A673 (cell line): ENCODE measurements around the gene GSX2. TPM values are rescaled to one million over a fixed set of nuclear protein-coding genes. Genes with fewer than 3 reads are reported as not detected.

Experiments
- BruUV-seq: library from RNA; stranded (reverse); fragments of 400-500 nt; replicated peaks from 2 replicates; lab custom pipeline; 2021; lab: Mats Ljungman, UMichigan
- CTCF ChIA-PET: fragments of 300-600 bp; sonication (Branson Sonifier 250); formaldehyde crosslinking; loops from one replicate; lab custom pipeline; 2022; ENCODE audit warnings: antibody characterized with exemption; lab: Charles Lee
- POLR2A ChIA-PET: fragments of 300-600 bp; sonication (Branson Sonifier 250); formaldehyde crosslinking; loops from one replicate; lab custom pipeline; 2022; ENCODE audit warnings: antibody characterized with exemption; ENCODE audit not compliant: low non-redundant PET; lab: Charles Lee
- DNase-seq: peaks from one replicate; pipeline ENCODE4 v3.0.0-alpha.2; 2015; ENCODE audit warnings: low spot score
- H3K27ac ChIP-seq: fragments of 200-600 bp; sonication (generic); 2 replicates; pipeline ENCODE4 v1.5.1; 2016; ENCODE audit warnings: mixed run types, low read depth, mild to moderate bottlenecking, mixed read lengths, antibody characterized with exemption, low read length; ENCODE audit not compliant: poor library complexity, severe bottlenecking
- H3K27me3 ChIP-seq: fragments of 200-600 bp; sonication (generic); replicated peaks from 2 replicates; pipeline ENCODE4 v1.6.1; 2017; ENCODE audit warnings: mixed run types, low read depth, mild to moderate bottlenecking, mixed read lengths, antibody characterized with exemption, low read length; ENCODE audit not compliant: insufficient read depth, poor library complexity
- H3K36me3 ChIP-seq: fragments of 200-600 bp; sonication (generic); 2 replicates; pipeline ENCODE4 v1.6.1; 2016; ENCODE audit warnings: mixed run types, mild to moderate bottlenecking, mixed read lengths, antibody characterized with exemption, low read length; ENCODE audit not compliant: insufficient read depth, poor library complexity, severe bottlenecking
- H3K4me1 ChIP-seq: fragments of 200-600 bp; sonication (generic); 2 replicates; pipeline ENCODE4 v1.6.1; 2017; ENCODE audit warnings: mixed run types, mild to moderate bottlenecking, mixed read lengths, antibody characterized with exemption, low read length; ENCODE audit not compliant: insufficient read depth, poor library complexity, severe bottlenecking
- H3K4me3 ChIP-seq: fragments of 200-600 bp; sonication (generic); 2 replicates; pipeline ENCODE4 v1.5.1; 2016; ENCODE audit warnings: low read depth, mixed run types, mild to moderate bottlenecking, mixed read lengths, low read length; ENCODE audit not compliant: poor library complexity, severe bottlenecking
- H3K9me3 ChIP-seq: fragments of 200-600 bp; sonication (generic); 2 replicates; pipeline ENCODE4 v1.6.1; 2016; ENCODE audit warnings: mixed run types, low read depth, mild to moderate bottlenecking, mixed read lengths, antibody characterized with exemption, low read length; ENCODE audit not compliant: poor library complexity, severe bottlenecking
- CTCF ChIP-seq: fragments of 300-800, 200-600 bp; sonication (generic); conservative IDR thresholded peaks from 2 replicates; pipeline ENCODE4 v1.5.1; 2017; ENCODE audit warnings: low read depth, mild to moderate bottlenecking, antibody characterized with exemption, low read length, moderate library complexity, mixed read lengths
- EZH2 ChIP-seq: fragments of 200-600 bp; sonication (generic); IDR thresholded peaks from 2 replicates; pipeline ENCODE4 v1.6.1; 2017; ENCODE audit warnings: borderline replicate concordance, low read depth, mild to moderate bottlenecking, mixed read lengths, antibody characterized with exemption, low read length; ENCODE audit not compliant: poor library complexity, severe bottlenecking
- intact Hi-C: fragments of 100-400 bp; cut with micrococcal nuclease; formaldehyde crosslinking; loops from one replicate; pipeline ENCODE4 v1.10.0; 2022; ENCODE audit not compliant: unreplicated experiment
- total RNA-seq: library from RNA; stranded (reverse); gene quantifications from 2 replicates; pipeline ENCODE4 v1.2.3, GENCODE V29; 2021

GSX2 gene
- total RNA-seq, 1 experiment from 2014 or later, result not detected

DNA sequence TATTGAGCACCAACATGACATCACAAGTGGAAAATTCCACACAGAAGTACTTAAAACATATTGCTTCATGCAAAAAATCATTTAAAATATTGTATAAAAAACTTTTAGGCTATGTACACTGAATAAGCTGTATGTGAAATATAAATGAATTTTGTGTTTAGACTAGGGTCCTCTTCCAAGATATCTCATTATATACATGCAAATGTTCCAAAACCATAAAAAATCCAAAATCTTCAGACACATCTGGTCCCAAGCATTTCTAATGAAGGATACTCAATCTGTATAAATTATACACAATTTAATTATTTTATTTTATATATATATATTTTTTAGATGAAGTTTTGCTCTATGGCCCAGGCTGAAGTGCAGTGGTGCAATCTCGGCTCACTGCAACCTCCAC is 10.1 kb upstream of the GSX2 start:
- TF ChIP-seq EZH2 (no peak), CTCF (no peak)
- BruUV-seq, result no TSS peak
- CTCF ChIA-PET, result no interaction called here

GRCh38 chr4:54090404-54090803 is 9.6 kb upstream of the GSX2 start:
- DNase-seq, result no peak
- no TSS peak for BruUV-seq
- H3K9me3 ChIP-seq, result no peaks in the 10 kb centered on the region
- intact Hi-C loops, result no loop called here
- peaks cover 27% of the 10 kb centered on the region for H3K27me3 ChIP-seq
- no peak overlapping the region for H3K27ac ChIP-seq
- CTCF ChIA-PET, result no interaction called here
- TF ChIP-seq EZH2 (no peak), CTCF (no peak)
- POLR2A ChIA-PET, result no interaction called here
- H3K4me3 ChIP-seq, result no peak overlapping the region
- H3K4me1 ChIP-seq, result no peaks in the 10 kb centered on the region
- no peaks in the 10 kb centered on the region for H3K36me3 ChIP-seq

More for the DNA sequence above, 10.1 kb upstream of the GSX2 start:
- intact Hi-C loops, result no loop called here
- DNase-seq, result no peak
- H3K27ac ChIP-seq, result no peak overlapping the region
- no peak overlapping the region for H3K4me3 ChIP-seq
- H3K4me1 ChIP-seq, result no peaks in the 10 kb centered on the region
- no peaks in the 10 kb centered on the region for H3K36me3 ChIP-seq
- H3K27me3 ChIP-seq, result peaks cover 22% of the 10 kb centered on the region
- POLR2A ChIA-PET, result no interaction called here
- no peaks in the 10 kb centered on the region for H3K9me3 ChIP-seq

DNA sequence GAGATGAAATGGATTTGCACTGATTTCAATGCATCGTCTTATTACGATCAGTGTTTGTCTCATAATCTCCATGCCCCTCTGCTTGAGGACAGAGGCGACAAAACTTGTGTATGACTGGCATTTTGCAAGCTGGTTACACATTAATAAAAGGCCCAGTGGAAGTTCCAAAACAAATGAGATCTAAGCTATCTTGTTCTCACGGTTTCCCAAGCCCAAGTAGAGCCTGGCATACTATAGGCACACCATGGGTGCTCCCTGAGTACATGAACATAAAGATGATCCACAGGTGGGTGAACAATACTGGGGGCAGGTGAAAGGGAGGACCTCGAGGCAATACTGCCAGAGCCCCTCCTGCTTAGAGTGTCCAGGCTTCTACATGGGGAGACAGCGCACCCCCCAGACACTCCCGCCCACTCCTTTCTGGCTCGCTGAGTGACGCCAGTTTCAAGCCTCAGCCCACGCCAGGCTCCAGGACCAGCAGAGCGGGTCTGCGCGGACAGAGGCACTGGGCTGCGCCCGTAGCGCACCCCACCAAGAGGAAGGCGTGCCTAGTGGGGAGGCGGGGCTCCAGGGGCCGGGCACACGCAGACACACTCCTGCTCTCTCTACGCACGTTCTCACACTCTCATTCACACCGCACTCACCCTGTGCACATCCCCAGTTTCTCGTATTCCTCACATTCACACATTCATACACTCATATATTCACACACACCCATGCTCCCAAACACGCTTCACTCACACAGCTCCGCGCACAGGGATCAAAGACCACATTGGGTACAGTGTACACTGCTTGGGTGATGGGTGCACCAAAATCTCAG is 8.9 kb upstream of the GSX2 start:
- H3K4me1 ChIP-seq, result no peaks in the 10 kb centered on the region
- DNase-seq, result no peak
- no peak overlapping the region for H3K27ac ChIP-seq
- BruUV-seq, result no TSS peak
- peak overlapping the region; percentile 30 for H3K4me3 ChIP-seq
- CTCF ChIA-PET, result no interaction called here
- TF ChIP-seq CTCF (no peak), EZH2 (no peak)
- POLR2A ChIA-PET, result no interaction called here
- intact Hi-C loops, result no loop called here
- peaks cover 33% of the 10 kb centered on the region for H3K27me3 ChIP-seq
- H3K9me3 ChIP-seq, result no peaks in the 10 kb centered on the region
- no peaks in the 10 kb centered on the region for H3K36me3 ChIP-seq
